Gastrocnemius medialis (tissue), 4 donors: ENCODE measurements around the gene LSAMP.

Source experiments
- POLR2A ChIP-seq, 2 donors: fragments of 450-650 bp; IDR thresholded peaks; one replicate each; pipeline ENCODE4 v1.6.1; 2017; ENCODE audit warnings: antibody characterized with exemption in 2 of 2, mild to moderate bottlenecking in 2 of 2, moderate library complexity in 2 of 2
- TF ChIP-seq, protein P1 (sequence below), 5 experiments: fragments of 450-650 bp in 3 of 5; fragments of 200-600 bp in 2 of 5; sonication (generic) in 2 of 5; IDR thresholded peaks in 4 of 5; conservative IDR thresholded peaks in 1 of 5; 1 replicate in 4 of 5; 2 replicates in 1 of 5; pipeline ENCODE4 v1.5.1; 2016 to 2019; ENCODE audit warnings: antibody characterized with exemption in 5 of 5, mild to moderate bottlenecking in 3 of 5, moderate library complexity in 3 of 5

DNA sequence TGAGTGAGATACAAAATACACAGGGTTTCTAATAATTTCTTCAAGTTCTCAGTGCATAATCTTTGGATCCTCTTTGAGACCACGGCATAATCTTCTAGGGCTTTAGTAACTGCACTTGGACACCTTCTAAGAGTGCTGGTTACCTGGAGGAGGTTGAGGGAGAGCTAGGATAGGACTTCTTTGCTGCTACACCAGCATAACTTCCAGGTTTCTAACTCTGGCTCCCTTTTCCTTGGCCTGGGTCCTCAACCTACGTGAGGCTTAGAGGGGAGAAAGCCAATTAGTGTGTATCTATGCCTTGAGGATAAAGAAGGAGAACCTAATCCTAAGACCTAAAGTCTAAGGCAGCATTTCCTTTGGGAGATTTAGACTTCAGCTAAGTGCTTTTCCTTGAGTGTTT lies 184.8 kb downstream of the LSAMP start:
- TF ChIP-seq, protein P1, sequence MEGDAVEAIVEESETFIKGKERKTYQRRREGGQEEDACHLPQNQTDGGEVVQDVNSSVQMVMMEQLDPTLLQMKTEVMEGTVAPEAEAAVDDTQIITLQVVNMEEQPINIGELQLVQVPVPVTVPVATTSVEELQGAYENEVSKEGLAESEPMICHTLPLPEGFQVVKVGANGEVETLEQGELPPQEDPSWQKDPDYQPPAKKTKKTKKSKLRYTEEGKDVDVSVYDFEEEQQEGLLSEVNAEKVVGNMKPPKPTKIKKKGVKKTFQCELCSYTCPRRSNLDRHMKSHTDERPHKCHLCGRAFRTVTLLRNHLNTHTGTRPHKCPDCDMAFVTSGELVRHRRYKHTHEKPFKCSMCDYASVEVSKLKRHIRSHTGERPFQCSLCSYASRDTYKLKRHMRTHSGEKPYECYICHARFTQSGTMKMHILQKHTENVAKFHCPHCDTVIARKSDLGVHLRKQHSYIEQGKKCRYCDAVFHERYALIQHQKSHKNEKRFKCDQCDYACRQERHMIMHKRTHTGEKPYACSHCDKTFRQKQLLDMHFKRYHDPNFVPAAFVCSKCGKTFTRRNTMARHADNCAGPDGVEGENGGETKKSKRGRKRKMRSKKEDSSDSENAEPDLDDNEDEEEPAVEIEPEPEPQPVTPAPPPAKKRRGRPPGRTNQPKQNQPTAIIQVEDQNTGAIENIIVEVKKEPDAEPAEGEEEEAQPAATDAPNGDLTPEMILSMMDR (IDR thresholded peaks at IDR 0.05 in 4 of 5, conservative IDR thresholded peaks at IDR 0.05 in 1 of 5): no peak
- no peak for TF ChIP-seq POLR2A (IDR thresholded peaks at IDR 0.05)
